ENCODE measurements around the gene NUP43. TPM values are rescaled to one million over a fixed set of nuclear protein-coding genes. Genes with fewer than 3 reads are reported as not detected.

The NUP43 gene
- total RNA-seq, 2 donors from 2014 or later, result 13.7 to 16.3 TPM

DNA sequence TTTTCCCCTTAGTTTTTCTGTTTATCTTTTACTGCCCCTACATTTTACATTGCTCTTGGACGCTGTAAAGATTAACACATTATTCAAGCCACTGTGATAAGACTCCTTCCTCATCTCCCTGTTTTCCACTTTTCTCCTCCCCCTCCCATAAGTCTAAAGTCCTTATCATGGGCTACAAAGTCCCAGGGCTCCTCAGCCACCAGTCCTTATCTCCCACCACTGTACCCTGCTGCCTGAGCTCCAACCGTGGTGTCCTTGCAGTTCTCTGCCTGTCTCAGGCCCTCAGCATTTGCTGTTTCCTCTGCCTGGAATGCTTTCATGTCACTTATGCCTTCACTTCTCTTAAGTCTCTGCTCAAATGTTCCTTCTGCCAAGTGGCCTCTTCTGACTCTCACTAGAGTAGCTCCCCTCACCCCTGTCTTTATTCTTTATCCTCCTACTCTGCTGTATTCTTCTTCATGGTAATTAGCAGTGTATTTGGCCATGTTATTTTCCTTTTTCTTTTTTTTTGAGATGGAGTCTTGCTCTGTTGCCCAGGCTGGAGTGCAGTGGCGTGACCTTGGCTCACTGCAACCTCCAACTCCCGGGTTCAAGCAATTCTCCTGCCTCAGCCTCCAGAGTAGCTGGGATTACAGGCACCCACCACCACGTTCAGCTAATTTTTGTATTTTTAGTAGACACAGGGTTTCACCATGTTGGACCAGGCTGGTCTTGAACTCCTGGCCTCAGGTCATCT is 17.7 kb downstream of the NUP43 start:
- H3K36me3 Mint-ChIP-seq (ENCODE audit: low read depth), result peaks cover 6% of the 10 kb centered on the region
- no peak overlapping the region for H3K4me3 Mint-ChIP-seq
- no peak for DNase-seq
- no peaks in the 10 kb centered on the region for H3K27me3 Mint-ChIP-seq
- H3K27ac Mint-ChIP-seq, result peak overlapping the region; percentile 87
- no peak for ATAC-seq
- peaks cover 16% of the 10 kb centered on the region for H3K4me1 Mint-ChIP-seq
- H3K9me3 ChIP-seq (ENCODE audit: control insufficient read depth, low read length, poor library complexity, severe bottlenecking), result no peaks in the 10 kb centered on the region

DNA sequence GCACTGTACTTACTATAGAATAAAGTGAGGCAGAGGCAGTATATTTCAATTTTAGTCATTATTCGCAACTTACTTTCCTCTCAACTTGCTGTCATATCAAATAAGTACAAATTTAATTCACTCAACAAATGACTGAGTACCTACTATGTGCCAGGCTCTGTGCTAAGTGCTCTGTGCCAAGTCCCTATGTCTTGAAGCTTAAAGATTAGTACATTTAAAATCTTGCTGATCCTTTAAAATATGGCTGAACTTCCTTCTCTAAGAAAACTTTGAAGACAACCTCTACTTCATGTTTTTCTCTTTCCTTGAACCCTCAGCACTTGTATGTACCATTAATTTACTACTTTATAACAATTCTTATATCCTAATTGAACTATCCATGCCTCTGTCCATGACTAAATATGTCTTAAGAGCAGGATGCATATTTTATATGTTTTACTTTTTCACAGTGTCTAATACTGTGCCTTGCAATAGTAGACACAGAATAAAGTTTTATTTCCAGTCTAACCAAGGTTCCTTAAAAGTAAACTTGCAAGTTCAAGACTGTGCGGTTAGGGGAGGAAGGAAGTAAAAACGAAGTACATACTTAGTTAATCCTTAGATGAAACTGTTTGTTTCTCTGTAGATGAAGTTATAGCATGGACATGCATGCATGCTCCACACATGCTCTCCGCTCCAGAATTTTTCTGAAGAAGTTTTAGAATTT is 18.4 kb downstream of the NUP43 start:
- Mint-ChIP-seq H3K4me3 (peak overlapping the region; percentile 21), H3K27ac (peak overlapping the region; percentile 87), H3K36me3 (ENCODE audit: low read depth) (peaks cover 6% of the 10 kb centered on the region), H3K27me3 (no peaks in the 10 kb centered on the region), H3K4me1 (peaks cover 16% of the 10 kb centered on the region)
- ATAC-seq, result peak; percentile 35
- DNase-seq, result no peak
- H3K9me3 ChIP-seq (ENCODE audit: control insufficient read depth, low read length, poor library complexity, severe bottlenecking), result no peaks in the 10 kb centered on the region

DNA sequence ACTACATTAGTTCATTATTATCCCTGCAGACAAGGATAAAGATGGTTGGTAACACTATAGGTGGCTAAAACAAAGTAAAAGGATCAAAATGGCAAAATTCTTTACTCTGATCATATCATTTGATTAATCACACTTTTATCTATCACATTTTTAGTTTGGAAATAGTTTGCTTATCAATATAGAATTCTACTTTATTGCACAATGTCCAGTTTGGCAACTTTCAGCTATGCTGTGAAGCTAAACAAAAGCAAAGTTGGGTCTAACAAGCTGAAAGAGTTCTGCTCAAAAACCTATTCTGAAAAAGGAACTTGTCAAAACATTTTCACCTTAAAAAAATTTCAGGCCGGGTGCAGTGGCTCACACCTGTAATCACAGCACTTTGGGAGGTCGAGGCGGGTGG is 20.5 kb downstream of the NUP43 start:
- H3K27me3 Mint-ChIP-seq, result no peaks in the 10 kb centered on the region
- H3K4me1 Mint-ChIP-seq, result peaks cover 16% of the 10 kb centered on the region
- peaks cover 6% of the 10 kb centered on the region for H3K36me3 Mint-ChIP-seq (ENCODE audit: low read depth)
- no peak for DNase-seq
- H3K9me3 ChIP-seq (ENCODE audit: control insufficient read depth, low read length, poor library complexity, severe bottlenecking), result no peaks in the 10 kb centered on the region
- H3K27ac Mint-ChIP-seq, result no peak overlapping the region
- no peak for ATAC-seq
- H3K4me3 Mint-ChIP-seq, result no peak overlapping the region

DNA sequence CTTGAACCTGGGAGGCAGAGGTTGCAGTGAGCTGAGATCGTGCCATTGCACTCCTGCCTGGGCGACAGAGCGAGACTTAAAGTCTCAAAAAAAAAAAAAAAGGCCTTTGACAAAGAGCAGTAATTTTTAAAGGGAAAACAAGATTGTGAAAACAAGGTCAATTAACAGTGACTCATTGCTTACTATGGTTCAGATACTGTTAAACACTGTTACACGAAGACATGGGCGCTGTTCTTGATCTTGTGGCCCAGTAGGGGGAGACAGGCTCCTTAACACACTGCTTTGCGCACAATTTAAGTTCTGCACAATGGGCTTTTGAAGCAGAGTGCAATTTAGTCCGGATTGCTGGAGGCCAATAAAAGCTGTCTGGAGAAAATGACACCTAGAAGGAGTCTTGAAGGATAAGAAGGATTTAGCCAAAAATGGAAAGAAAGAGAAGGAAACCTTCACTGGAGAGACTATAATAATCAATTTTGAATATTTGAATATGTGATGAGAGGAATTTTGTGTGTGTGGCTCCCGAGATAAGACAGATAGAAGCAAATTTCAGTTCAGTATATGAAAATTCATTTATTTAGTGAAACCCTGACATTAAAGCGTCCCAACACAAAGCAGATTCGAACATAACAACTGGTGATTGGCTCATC is 22.4 kb downstream of the NUP43 start:
- no peaks in the 10 kb centered on the region for H3K27me3 Mint-ChIP-seq
- H3K4me3 Mint-ChIP-seq, result no peak overlapping the region
- no peaks in the 10 kb centered on the region for H3K9me3 ChIP-seq (ENCODE audit: control insufficient read depth, low read length, poor library complexity, severe bottlenecking)
- ATAC-seq, result peak; percentile 94
- H3K36me3 Mint-ChIP-seq (ENCODE audit: low read depth), result peaks cover 9% of the 10 kb centered on the region
- H3K27ac Mint-ChIP-seq, result peak overlapping the region; percentile 45
- DNase-seq, result peak in 2 of 3 donors; percentile 14 to 24
- H3K4me1 Mint-ChIP-seq, result peaks cover 19% of the 10 kb centered on the region

DNA sequence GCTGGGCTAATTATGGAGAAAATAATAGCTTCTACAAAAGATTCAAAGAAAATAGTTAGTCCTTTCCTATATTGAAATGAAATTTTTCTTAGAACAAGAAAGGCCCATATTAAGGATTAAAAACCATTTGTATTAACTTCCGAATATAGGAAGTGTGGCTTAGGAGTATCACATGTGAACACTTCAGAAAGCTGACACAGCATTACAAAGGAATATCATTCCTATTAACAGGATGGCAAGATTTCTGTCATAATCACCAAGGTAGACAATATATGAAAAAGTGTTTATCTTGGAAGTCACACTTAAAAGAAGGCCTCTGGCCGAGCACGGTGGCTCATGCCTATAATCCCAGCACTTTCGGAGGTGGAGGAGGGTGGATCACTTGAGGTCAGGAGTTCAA is 23.1 kb downstream of the NUP43 start:
- no peak for ATAC-seq

DNA sequence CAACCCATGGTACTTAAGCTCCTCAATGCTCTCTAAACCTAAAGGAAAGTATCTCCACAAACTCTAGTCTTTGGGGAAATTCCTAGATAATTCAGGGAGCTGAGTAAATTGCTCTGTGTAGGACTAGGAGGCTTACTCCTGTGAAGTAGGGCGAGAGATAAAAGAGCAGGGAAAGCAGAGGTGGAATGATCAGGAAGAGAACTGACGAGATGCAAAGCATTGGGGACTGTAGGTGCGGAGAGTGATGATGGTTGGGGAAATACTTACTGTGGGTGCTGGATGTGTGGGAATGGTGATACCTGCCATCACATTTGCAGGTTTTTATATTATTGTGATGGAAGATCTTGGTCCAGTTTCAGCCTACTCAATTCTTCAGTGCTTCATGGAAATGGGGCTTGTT is 26.8 kb downstream of the NUP43 start:
- peak overlapping the region; percentile 96 for H3K27ac Mint-ChIP-seq
- H3K4me1 Mint-ChIP-seq, result peaks cover 24% of the 10 kb centered on the region
- ATAC-seq (no peak), DNase-seq (no peak)
- no peaks in the 10 kb centered on the region for H3K9me3 ChIP-seq (ENCODE audit: control insufficient read depth, low read length, poor library complexity, severe bottlenecking)
- peaks cover 4% of the 10 kb centered on the region for H3K36me3 Mint-ChIP-seq (ENCODE audit: low read depth)
- no peak overlapping the region for H3K4me3 Mint-ChIP-seq
- no peaks in the 10 kb centered on the region for H3K27me3 Mint-ChIP-seq

More for the DNA sequence above, 23.1 kb downstream of the NUP43 start:
- H3K9me3 ChIP-seq (ENCODE audit: control insufficient read depth, low read length, poor library complexity, severe bottlenecking), result no peaks in the 10 kb centered on the region
- Mint-ChIP-seq H3K27me3 (no peaks in the 10 kb centered on the region), H3K27ac (no peak overlapping the region), H3K4me1 (peaks cover 12% of the 10 kb centered on the region), H3K36me3 (ENCODE audit: low read depth) (peaks cover 4% of the 10 kb centered on the region), H3K4me3 (no peak overlapping the region)
- no peak for DNase-seq

DNA sequence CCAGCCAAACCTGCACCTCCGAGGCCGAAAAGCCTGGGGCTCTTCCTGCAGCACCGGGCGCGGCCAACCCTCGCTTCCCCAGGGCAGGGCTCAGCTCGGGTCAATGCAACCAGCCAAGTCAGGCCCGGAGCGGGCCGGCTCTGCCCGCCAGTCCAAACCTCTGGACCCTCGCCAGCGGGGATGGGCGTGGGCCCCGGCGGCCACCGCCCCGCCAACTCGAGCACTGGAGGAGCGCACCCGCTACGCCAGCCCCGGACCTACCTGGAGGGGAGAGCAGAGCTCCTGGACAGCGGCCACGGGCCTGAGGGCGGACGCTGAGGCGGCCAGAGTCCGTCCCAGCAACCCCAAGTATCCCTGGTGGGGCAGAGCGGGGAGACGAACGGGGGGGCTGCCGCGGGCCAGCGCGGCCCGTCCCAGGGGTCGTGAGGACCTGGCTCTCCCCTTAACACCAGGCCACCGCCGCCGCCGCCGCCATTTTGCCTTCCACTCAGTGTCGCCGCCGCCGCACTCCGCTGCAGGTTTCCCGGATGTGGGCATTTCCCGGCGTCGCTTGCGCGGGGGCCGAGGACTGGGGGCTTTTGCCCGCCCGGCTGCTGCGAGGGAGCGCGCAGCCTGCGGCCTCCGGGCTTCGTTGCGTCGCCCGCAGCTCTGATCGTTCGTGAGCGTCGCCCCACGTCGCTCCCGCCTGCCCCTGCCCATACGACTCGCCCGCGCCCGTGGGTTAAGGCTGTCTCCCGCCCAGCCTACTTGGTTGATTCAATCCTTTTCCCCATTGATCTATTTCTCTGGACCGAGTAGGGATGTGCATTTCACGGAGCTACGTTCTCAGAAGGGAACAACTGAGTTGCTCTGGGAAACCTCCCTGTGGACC is 28.5 kb downstream of the NUP43 start, which contains the start of gene LATS1:
Gene LATS1, minus strand, starts transcription at position 514 of the 871 bp plus-strand sequence. CDS start 15,975 bp downstream, outside the sequence.
- Mint-ChIP-seq H3K4me1 (peaks cover 23% of the 10 kb centered on the region), H3K27ac (peak within 1 kb of the TSS; percentile 96), H3K36me3 (ENCODE audit: low read depth) (peaks cover 2% of the 10 kb centered on the region), H3K4me3 (peak within 1 kb of the TSS; percentile 97), H3K27me3 (no peaks in the 10 kb centered on the region)
- H3K9me3 ChIP-seq (ENCODE audit: control insufficient read depth, low read length, poor library complexity, severe bottlenecking), result no peaks in the 10 kb centered on the region
- ATAC-seq (peak; percentile 93), DNase-seq (peak; percentile 84 to 90 (median 85))

DNA sequence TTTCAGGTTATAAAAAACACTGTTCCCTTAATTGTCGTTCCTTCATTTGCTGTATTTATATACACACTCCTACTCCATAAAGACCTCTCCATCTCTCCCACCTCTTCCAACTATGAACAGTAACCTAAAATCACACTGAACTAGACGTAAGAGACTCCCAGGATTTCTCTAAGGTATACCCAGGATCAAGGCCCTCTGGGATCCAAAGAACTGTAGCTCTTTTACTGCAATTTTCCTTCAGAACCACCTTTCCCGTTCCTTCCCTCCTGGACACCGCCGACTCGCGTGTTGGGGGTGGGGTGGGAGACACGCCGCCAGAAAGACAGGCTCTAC is 29.1 kb downstream of the NUP43 start:
- Mint-ChIP-seq H3K27me3 (no peaks in the 10 kb centered on the region), H3K36me3 (ENCODE audit: low read depth) (peaks cover 2% of the 10 kb centered on the region), H3K4me3 (peak overlapping the region; percentile 97), H3K4me1 (peaks cover 23% of the 10 kb centered on the region), H3K27ac (peak overlapping the region; percentile 96)
- ATAC-seq (no peak), DNase-seq (no peak)
- no peaks in the 10 kb centered on the region for H3K9me3 ChIP-seq (ENCODE audit: control insufficient read depth, low read length, poor library complexity, severe bottlenecking)

DNA sequence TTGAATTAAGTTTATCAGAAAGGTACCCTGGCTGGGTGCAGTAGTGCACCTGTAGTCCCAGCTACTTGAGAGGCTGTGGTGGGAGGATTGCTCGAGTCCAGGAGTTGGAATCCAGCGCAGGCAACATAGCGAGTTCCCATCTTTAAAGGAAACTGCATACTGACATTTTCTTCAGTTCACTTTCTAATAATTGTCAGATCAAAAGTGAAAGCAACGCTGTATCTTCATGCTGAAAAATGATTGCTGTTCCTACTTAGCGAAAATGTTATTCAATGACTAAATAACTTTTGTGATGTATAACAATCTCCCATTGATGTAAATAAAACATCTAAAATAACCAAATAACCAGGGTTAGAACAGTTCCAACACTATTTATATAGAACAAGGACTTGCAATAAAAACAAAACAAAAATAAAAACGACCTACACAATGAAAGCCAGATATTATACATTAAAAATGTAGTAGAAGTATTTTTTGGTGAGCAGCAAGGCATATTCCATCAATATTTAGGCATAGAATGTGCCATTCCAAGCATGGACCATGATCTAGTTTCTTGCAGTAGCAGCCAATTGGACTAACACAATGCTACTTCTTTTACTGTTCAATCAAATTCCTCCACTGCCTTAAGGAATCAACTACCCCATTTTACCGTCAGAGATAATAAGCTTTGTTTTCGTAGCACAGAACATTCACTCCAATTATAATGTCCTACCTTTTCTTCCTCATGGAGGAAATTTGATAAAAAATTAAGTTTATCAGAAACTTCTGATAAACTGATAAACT is 30.0 kb downstream of the NUP43 start:
- peak overlapping the region; percentile 85 for H3K4me3 Mint-ChIP-seq
- no peaks in the 10 kb centered on the region for H3K9me3 ChIP-seq (ENCODE audit: control insufficient read depth, low read length, poor library complexity, severe bottlenecking)
- H3K36me3 Mint-ChIP-seq (ENCODE audit: low read depth), result peaks cover 2% of the 10 kb centered on the region
- DNase-seq (no peak), ATAC-seq (no peak)
- no peaks in the 10 kb centered on the region for H3K27me3 Mint-ChIP-seq
- peak overlapping the region; percentile 96 for H3K27ac Mint-ChIP-seq
- peaks cover 27% of the 10 kb centered on the region for H3K4me1 Mint-ChIP-seq

DNA sequence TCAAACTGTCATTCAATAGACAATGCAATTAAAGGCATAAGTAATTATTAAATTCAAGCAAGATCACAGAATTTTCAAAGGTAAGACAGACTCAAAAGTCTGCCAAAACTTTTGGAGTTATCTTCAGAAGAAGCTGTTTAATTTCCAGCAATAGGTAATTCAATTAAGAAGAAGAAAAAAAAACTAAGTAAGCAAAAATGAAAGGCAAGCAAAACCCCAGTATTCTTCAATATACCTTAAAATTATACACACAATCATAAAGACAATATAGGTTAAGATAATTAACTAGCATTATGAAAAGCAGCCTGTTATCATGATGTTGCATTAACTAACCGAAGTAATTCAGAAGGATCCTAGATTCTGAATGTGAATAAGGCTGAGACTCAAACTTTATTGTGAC is 31.9 kb downstream of the NUP43 start:
- H3K36me3 Mint-ChIP-seq (ENCODE audit: low read depth), result no peaks in the 10 kb centered on the region
- H3K27ac Mint-ChIP-seq, result peak overlapping the region; percentile 49
- H3K4me1 Mint-ChIP-seq, result peaks cover 37% of the 10 kb centered on the region
- H3K9me3 ChIP-seq (ENCODE audit: control insufficient read depth, low read length, poor library complexity, severe bottlenecking), result no peaks in the 10 kb centered on the region
- peak overlapping the region; percentile 28 for H3K4me3 Mint-ChIP-seq
- H3K27me3 Mint-ChIP-seq, result no peaks in the 10 kb centered on the region
- ATAC-seq (no peak), DNase-seq (no peak)

DNA sequence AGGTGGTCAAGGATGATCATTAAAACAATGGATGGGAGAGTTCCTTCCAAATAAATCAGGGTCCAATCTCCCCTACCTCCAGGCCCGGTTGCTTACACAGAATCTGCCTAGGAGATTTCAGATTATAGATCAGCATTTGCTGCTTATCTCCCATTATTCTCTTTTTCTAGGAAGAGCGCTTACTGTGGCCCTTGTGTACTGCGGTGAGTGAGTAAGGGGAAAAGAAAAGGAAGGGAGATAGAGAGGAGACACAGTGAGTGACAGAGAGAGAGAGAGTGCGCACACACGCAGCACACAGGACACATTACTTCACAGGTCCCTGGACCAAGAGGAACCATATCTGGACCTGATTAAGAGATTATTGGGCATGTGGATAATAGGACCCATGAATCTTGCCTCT is 34.6 kb downstream of the NUP43 start:
- Mint-ChIP-seq H3K4me1 (peaks cover 48% of the 10 kb centered on the region), H3K36me3 (ENCODE audit: low read depth) (no peaks in the 10 kb centered on the region), H3K4me3 (no peak overlapping the region), H3K27ac (peak overlapping the region; percentile 82), H3K27me3 (no peaks in the 10 kb centered on the region)
- DNase-seq (no peak), ATAC-seq (no peak)
- H3K9me3 ChIP-seq (ENCODE audit: control insufficient read depth, low read length, poor library complexity, severe bottlenecking), result no peaks in the 10 kb centered on the region

DNA sequence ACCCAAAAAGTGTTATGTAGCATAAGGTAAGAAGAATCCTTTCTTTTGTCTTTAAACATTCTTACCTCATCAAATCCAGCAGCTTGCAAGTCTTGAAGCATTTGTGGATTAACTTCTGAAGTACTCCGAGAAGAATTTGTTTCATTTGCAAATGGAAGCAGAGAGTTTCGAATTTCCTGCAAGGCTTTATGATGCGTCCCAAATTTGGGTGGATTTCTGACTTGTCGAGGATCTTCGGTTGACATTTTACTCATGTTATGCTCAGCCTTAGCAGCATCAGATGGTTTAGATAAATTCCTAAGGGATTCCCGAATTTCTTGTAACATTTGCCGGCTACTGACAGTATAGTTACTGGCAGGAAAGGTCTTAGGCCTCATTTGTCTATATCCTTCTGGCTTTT is 44.6 kb downstream of the NUP43 start:
- H3K27ac Mint-ChIP-seq, result no peak overlapping the region
- H3K4me3 Mint-ChIP-seq, result no peak overlapping the region
- no peak for ATAC-seq
- no peaks in the 10 kb centered on the region for H3K27me3 Mint-ChIP-seq
- H3K36me3 Mint-ChIP-seq (ENCODE audit: low read depth), result no peaks in the 10 kb centered on the region
- H3K4me1 Mint-ChIP-seq, result peaks cover 24% of the 10 kb centered on the region
- no peaks in the 10 kb centered on the region for H3K9me3 ChIP-seq (ENCODE audit: control insufficient read depth, low read length, poor library complexity, severe bottlenecking)
- no peak for DNase-seq

All from T-helper 17 cell (primary cell).